Smooth muscle cell of the brain vasculature (primary cell): ENCODE results near the gene RAB38.

ENCODE experiments used
- DNase-seq: peaks from one replicate; pipeline ENCODE4 v3.0.0-alpha.2; 2012; ENCODE audit warnings: low read depth, low spot score

The RAB38 gene

GRCh38 chr11:88169881-88170280, 5.4 kb downstream of the RAB38 start:
- DNase-seq, result no peak

- no peak for DNase-seq
Observed at GRCh38 chr11:88169471-88169870, 5.8 kb downstream of the RAB38 start.

- no peak for DNase-seq
Observed at GRCh38 chr11:88167853-88168252, 7.4 kb downstream of the RAB38 start.

GRCh38 chr11:88164806-88165585, 10.2 kb downstream of the RAB38 start:
- no peak for DNase-seq

DNA sequence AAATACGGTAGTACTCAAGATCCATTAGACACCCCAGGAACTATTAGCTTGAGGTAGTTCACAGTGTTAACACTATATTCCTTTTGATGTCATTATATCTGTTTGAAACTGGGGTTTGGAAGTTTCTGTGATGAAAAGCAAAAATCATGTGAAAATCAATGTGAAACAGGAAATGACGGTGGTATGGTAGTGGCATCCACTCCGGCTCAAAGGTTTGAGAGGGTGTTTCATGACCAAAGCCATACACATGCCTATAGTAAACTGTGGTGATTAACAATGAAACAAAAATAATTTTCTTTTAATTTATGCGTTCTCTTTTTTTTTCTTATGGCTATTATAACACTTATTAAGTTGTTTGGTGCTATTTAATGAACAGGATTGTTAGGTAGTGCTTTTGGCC, 10.9 kb downstream of the RAB38 start:
- DNase-seq, result no peak

GRCh38 chr11:88158081-88158480, 17.2 kb downstream of the RAB38 start:
- no peak for DNase-seq

- DNase-seq, result no peak
Observed at GRCh38 chr11:88157370-88157769, 17.9 kb downstream of the RAB38 start.

DNA sequence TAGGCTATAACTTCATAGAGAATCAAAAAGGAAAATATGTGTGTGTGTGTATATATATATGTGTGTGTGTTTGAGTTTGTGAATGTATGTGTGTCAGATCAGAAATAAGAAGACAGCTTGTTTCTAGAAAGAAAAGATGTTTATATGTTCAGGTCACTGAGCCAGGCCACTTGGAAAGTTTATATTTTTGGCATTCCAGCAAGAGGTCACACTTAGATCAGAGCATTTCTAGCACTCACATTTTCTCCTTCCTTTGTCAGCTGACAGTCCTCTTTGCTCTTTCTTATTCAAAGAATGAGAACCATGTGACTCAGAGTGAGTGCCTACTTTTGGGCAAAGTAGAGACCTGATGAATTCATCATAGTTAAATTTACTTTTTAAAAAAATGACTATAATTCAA, 22.9 kb downstream of the RAB38 start:
- no peak for DNase-seq

DNA sequence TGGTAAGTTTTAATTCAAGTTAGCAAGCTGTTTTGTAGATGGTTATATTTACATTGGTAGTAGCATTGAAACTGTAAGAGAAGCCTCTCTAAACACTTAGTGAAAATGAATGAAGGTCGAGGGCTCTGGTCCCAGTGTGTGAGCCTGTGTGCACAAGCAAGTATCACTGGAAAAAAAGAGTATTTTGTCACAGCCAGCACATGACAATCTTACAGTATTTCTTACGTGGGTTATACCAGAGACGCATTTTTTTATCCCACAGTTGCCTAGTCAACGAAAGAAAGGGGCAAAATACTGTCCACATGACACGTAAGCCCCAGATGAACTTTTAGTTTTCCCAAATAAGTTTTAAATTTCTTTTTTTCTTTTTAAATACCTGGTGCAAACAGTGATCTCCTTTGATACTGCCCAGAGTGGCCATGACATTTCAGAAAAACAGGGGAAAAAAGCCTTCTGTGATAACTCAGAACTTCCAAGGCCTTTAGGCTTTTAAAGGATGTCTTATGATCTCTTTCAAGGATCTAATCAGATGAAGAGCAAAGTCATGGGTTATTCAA, 23.5 kb downstream of the RAB38 start:
- no peak for DNase-seq

DNA sequence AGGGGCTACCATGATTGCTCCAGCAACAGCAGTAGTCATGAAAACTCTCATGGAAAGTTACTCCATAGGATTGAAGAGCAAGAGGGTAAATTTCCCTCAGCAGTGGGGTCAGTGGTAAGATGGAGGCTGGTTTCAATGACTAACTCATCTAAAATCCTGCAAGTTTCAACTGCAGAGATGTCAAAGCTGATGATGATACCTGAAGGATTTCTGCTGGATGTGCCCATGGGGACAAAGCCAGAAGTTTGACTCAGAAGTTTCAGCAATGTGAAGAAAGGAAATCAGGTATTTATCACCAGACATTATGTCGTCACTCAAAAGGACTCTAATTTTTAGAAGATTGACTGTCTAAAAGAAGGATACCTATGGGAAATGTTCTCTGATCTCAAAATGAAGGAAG, 29.1 kb downstream of the RAB38 start:
- no peak for DNase-seq

- DNase-seq, result no peak
Observed at GRCh38 chr11:88139865-88140264, 35.4 kb downstream of the RAB38 start.

DNA sequence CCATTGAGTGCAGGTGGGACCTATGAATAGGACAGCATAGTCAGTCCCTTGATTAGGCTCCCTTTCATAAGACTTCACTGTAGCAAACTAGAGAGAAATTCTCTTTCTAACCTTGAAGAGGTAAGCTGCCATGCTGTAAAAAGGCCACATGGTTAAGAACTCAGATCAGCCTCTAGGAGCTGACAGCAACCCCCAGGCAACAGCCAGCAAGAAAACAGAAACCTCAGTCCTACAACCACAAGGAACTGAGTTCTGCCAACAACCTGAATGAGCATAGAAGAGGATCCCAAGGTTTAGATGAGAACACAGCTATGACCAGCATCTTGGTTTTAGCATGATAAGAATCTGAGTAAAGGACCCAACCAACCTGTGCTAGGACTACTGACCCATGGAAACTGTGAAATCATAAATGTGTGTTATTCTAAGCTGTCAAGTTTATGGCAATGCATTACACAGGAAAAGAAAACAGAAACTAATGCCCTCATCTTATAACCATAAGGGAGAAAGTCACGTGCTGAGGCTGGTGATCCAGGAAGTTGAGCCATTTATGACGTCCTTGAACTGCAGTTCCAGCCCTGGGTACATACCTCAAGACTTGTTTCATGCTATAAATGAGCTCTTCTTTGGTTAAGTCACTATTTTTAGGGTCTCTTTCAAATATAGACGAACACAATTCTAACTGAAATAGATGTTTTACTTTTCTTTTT, 43.3 kb downstream of the RAB38 start:
- DNase-seq, result no peak

GRCh38 chr11:88122956-88123355, 52.3 kb downstream of the RAB38 start:
- no peak for DNase-seq

- no peak for DNase-seq
Observed at GRCh38 chr11:88119561-88119960, 55.7 kb downstream of the RAB38 start.

- no peak for DNase-seq
Observed at GRCh38 chr11:88117281-88117858, 57.9 kb downstream of the RAB38 start.

- no peak for DNase-seq
Observed at GRCh38 chr11:88115828-88116755, 59.2 kb downstream of the RAB38 start.

DNA sequence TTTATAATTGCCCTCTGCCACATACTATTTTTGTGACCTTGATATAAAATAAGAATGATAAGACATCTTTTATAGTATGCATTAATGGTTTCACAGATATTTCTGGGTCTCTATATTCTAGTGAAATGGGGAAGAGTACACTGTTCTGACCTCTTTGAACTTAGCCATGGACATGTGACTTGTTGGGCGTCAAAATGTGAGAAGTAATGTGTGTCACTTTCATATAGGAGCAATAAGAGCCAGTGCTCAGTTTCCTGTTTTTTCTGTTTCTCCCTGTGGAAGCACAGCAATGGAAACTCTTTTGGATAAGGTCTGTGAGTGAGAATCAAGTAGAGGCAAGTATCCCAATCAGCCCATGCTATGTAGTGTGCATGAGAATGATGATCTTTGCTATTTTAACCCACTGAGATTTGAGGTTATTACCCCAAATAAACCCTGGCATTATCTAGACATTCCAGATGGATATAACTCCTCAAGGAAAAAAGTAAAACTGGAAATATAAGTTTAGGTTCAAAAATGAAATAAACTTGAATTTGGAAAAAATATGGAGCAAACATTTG, 60.7 kb downstream of the RAB38 start:
- DNase-seq, result no peak

DNA sequence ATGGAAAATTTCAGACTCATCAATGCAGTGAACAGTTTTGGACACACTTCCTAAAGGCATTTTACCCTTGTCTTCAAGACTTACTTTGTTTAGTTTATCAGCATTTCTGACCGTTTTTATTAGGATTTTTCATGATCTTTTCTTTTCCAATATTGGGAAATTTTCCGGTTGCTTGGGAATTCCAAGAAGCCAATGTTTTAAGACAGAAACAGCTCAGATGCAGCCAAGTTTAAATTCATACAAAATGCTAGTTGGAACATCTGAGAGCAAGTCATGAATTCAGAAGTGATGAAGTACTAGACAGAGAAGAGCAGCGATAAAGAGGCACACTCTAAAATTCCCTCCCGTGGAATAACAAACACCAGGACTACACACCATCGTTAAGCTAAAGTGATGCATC, 68.6 kb downstream of the RAB38 start:
- DNase-seq, result no peak

GRCh38 chr11:88105951-88106350, 69.3 kb downstream of the RAB38 start:
- no peak for DNase-seq

DNA sequence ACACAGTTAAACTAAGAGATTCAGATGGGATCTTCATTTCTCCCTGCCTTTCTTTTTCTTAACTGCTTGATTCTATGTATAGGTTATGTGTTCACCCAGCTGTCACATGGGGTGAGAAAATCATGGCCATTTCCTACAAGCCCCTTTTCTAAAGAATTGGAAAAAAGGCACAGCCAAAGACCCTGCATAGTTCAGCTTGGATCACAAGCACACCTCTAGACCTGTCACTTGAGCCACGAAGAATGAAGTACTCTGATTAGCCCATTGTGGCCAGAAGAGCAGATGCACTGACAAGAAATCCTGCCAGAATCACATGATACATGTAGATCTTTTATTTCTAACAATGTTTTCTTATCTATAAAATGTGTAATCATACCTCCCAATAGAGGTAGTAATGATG, 69.7 kb downstream of the RAB38 start:
- no peak for DNase-seq

GRCh38 chr11:88104408-88104807, 70.8 kb downstream of the RAB38 start:
- no peak for DNase-seq
